RWPE2 (cell line): Measurements from ENCODE around the gene OR14A2.
"Not testable (repeated sequence)": the region's sequence is repeated elsewhere in the genome, so short reads cannot be mapped to it uniquely, and the experiment has no call there.

Experiments used
- ATAC-seq: fragments of 200-7000 bp; cut with Tn5 transposase; 3 replicates; pipeline ENCODE4 v1.9.1; 2021; ENCODE audit warnings: low read depth
- DNase-seq: peaks from one replicate; pipeline ENCODE4 v3.0.0-alpha.2; 2020; ENCODE audit warnings: low spot score
- H3K27ac ChIP-seq: fragments of 450-650 bp; 2 replicates; pipeline ENCODE4 v1.5.1; 2017; ENCODE audit warnings: mild to moderate bottlenecking; ENCODE audit not compliant: poor library complexity, severe bottlenecking
- H3K27me3 ChIP-seq: fragments of 250-450 bp; sonication (Bioruptor Pico); 2 replicates; pipeline ENCODE4 v1.5.1; 2021; ENCODE audit warnings: mild to moderate bottlenecking, moderate library complexity; ENCODE audit not compliant: insufficient read depth, poor library complexity, severe bottlenecking
- H3K36me3 ChIP-seq: fragments of 250-450 bp; sonication (Bioruptor Pico); 2 replicates; pipeline ENCODE4 v1.5.1; 2020; ENCODE audit warnings: low read depth, mild to moderate bottlenecking, moderate library complexity
- H3K4me1 ChIP-seq: fragments of 250-450 bp; sonication (Bioruptor Pico); 2 replicates; pipeline ENCODE4 v1.5.1; 2021; ENCODE audit warnings: mild to moderate bottlenecking, moderate library complexity; ENCODE audit not compliant: insufficient read depth, poor library complexity, severe bottlenecking
- H3K4me3 ChIP-seq: fragments of 250-450 bp; sonication (Bioruptor Pico); 2 replicates; pipeline ENCODE4 v1.5.1; 2021; ENCODE audit warnings: mild to moderate bottlenecking, moderate library complexity; ENCODE audit not compliant: severe bottlenecking
- H3K9me3 ChIP-seq: fragments of 250-450 bp; sonication (Bioruptor Pico); 2 replicates; pipeline ENCODE4 v1.5.1; 2021; ENCODE audit warnings: mild to moderate bottlenecking, moderate library complexity; ENCODE audit not compliant: severe bottlenecking
- CTCF ChIP-seq: fragments of 450-650 bp; IDR thresholded peaks from one replicate; pipeline ENCODE4 v1.5.1; 2017; ENCODE audit warnings: mild to moderate bottlenecking, moderate library complexity; ENCODE audit not compliant: poor library complexity, severe bottlenecking

The OR14A2 gene

GRCh38 chr1:247748041-247748440, at the start of gene OR14A2:
TSS of gene OR14A2 (minus strand) at chr1:247748141.
- Histone ChIP-seq H3K9me3 (no peaks in the 10 kb centered on the region), H3K36me3 (no peaks in the 10 kb centered on the region), H3K4me1 (no peaks in the 10 kb centered on the region), H3K4me3 (no peak within 1 kb of the TSS), H3K27me3 (no peaks in the 10 kb centered on the region), H3K27ac (no peak within 1 kb of the TSS)
- TF ChIP-seq CTCF, result no peak
- ATAC-seq (no peak), DNase-seq (no peak)

GRCh38 chr1:247797518-247797917, 49.6 kb upstream of the OR14A2 start:
- Histone ChIP-seq H3K27me3 (no peaks in the 10 kb centered on the region), H3K4me1 (no peaks in the 10 kb centered on the region), H3K9me3 (no peaks in the 10 kb centered on the region), H3K27ac (no peak overlapping the region), H3K4me3 (no peak overlapping the region), H3K36me3 (no peaks in the 10 kb centered on the region)
- ATAC-seq (no peak), DNase-seq (no peak)
- no peak for TF ChIP-seq CTCF

- H3K4me1 ChIP-seq, result no peaks in the 10 kb centered on the region
- ATAC-seq (no peak), DNase-seq (no peak)
- no peaks in the 10 kb centered on the region for H3K9me3 ChIP-seq
- H3K4me3 ChIP-seq, result no peak overlapping the region
- H3K27me3 ChIP-seq, result no peaks in the 10 kb centered on the region
- no peak for TF ChIP-seq CTCF
- H3K36me3 ChIP-seq, result no peaks in the 10 kb centered on the region
- H3K27ac ChIP-seq, result no peak overlapping the region
These were observed 21.7 kb upstream of the OR14A2 start for GRCh38 chr1:247769603-247770002.

GRCh38 chr1:247760456-247760855, 12.5 kb upstream of the OR14A2 start, which contains the start of gene OR1C1:
TSS of gene OR1C1 (minus strand) at chr1:247760556. CDS start at chr1:247758406, 2,150 bp downstream.
- no peak within 1 kb of the TSS for H3K4me3 ChIP-seq
- no peaks in the 10 kb centered on the region for H3K4me1 ChIP-seq
- no peaks in the 10 kb centered on the region for H3K36me3 ChIP-seq
- ATAC-seq (no peak), DNase-seq (no peak)
- no peak within 1 kb of the TSS for H3K27ac ChIP-seq
- H3K9me3 ChIP-seq, result no peaks in the 10 kb centered on the region
- no peaks in the 10 kb centered on the region for H3K27me3 ChIP-seq
- TF ChIP-seq CTCF, result no peak

GRCh38 chr1:247754311-247754710, 6.4 kb upstream of the OR14A2 start:
- H3K4me1 ChIP-seq, H3K36me3 ChIP-seq, H3K27ac ChIP-seq, H3K27me3 ChIP-seq, DNase-seq, ATAC-seq, H3K9me3 ChIP-seq, H3K4me3 ChIP-seq: not testable (repeated sequence)
